Thyroid gland (tissue), 4 donors: ENCODE data around the gene KCNJ18.
"Not testable (repeated sequence)": the region's sequence is repeated elsewhere in the genome, so short reads cannot be mapped to it uniquely, and the experiment has no call there.

Source experiments
- POLR2A ChIP-seq, 2 donors: fragments of 450-650 bp; IDR thresholded peaks; one replicate each; pipeline ENCODE4 v1.6.1; 2017; ENCODE audit warnings: antibody characterized with exemption in 2 of 2, mild to moderate bottlenecking in 2 of 2, moderate library complexity in 1 of 2
- TF ChIP-seq, protein P1 (sequence below), 6 experiments: fragments of 200-600 bp in 3 of 6; fragments of 450-650 bp in 3 of 6; sonication (generic) in 3 of 6; IDR thresholded peaks; one replicate each; pipeline ENCODE4 v1.5.1; 2016 to 2019; ENCODE audit warnings: antibody characterized with exemption in 6 of 6, mild to moderate bottlenecking in 2 of 6, inconsistent platforms in 1 of 6, moderate library complexity in 1 of 6

DNA sequence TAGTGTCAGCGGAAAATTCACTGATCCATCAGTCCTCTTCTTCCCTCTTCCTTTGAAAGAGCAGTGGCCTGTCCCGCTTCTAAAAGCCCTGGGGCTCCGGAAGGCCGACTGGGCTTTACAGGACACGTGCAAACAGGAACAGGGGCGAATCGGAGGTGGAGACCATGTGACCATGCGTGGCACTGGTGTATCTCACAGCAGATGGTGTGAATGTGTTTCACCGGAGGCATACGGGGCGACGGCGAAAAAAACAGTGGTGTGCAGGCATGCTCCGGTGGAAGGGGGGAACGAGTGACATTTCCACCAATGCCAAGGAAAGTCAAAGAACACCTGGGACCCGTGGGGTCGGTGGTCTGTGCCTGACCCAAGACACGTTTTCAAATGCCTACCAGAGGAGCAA lies 8.4 kb upstream of the KCNJ18 start:
- TF ChIP-seq, protein P1, sequence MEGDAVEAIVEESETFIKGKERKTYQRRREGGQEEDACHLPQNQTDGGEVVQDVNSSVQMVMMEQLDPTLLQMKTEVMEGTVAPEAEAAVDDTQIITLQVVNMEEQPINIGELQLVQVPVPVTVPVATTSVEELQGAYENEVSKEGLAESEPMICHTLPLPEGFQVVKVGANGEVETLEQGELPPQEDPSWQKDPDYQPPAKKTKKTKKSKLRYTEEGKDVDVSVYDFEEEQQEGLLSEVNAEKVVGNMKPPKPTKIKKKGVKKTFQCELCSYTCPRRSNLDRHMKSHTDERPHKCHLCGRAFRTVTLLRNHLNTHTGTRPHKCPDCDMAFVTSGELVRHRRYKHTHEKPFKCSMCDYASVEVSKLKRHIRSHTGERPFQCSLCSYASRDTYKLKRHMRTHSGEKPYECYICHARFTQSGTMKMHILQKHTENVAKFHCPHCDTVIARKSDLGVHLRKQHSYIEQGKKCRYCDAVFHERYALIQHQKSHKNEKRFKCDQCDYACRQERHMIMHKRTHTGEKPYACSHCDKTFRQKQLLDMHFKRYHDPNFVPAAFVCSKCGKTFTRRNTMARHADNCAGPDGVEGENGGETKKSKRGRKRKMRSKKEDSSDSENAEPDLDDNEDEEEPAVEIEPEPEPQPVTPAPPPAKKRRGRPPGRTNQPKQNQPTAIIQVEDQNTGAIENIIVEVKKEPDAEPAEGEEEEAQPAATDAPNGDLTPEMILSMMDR (IDR thresholded peaks at IDR 0.05), result not testable (repeated sequence)
- not testable (repeated sequence) for TF ChIP-seq POLR2A (IDR thresholded peaks at IDR 0.05)
